GM12878 (cell line): ENCODE results near the gene PRKN.

Source experiments
- BACH1 ChIP-seq: fragments of 450-650 bp; IDR thresholded peaks from 2 replicates; pipeline ENCODE4 v1.6.1; 2017; ENCODE audit warnings: mild to moderate bottlenecking, borderline replicate concordance
- EP300 ChIP-seq, 2 experiments: fragments of 150-350 bp in 1 of 2; IDR thresholded peaks; 2 replicates each; pipeline ENCODE4 v1.6.1; 2011 to 2012; ENCODE audit warnings: low read depth in 2 of 2, low read length in 2 of 2, borderline replicate concordance in 1 of 2, improper control_type of control experiment in 1 of 2, inconsistent platforms in 1 of 2; ENCODE audit not compliant: control insufficient read depth in 1 of 2
- MYC ChIP-seq: IDR thresholded peaks from 2 replicates; pipeline ENCODE4 v1.6.1; 2011; ENCODE audit warnings: mild to moderate bottlenecking, low read length, moderate library complexity, inconsistent platforms; ENCODE audit not compliant: insufficient read depth, insufficient replicate concordance, insufficient read length, severe bottlenecking
- NR2C2 ChIP-seq: IDR thresholded peaks from 2 replicates; pipeline ENCODE4 v1.6.1; 2011; ENCODE audit warnings: borderline replicate concordance, low read depth; ENCODE audit not compliant: control insufficient read depth, insufficient read length
- YY1 ChIP-seq: IDR thresholded peaks from 2 replicates; pipeline ENCODE4 v1.6.1; 2011; ENCODE audit warnings: low read depth, mild to moderate bottlenecking, low read length
- TF ChIP-seq, protein P1 (sequence below), 3 experiments: IDR thresholded peaks in 2 of 3; conservative IDR thresholded peaks in 1 of 3; 2 replicates each; pipeline ENCODE4 v1.5.1; 2011; ENCODE audit warnings: low read depth in 3 of 3, low read length in 3 of 3, mild to moderate bottlenecking in 3 of 3, control low read depth in 2 of 3, moderate library complexity in 2 of 3, inconsistent platforms in 1 of 3, mixed read lengths in 1 of 3; ENCODE audit not compliant: control insufficient read depth in 2 of 3, insufficient read depth in 1 of 3; ENCODE audit errors: extremely low read depth in 1 of 3
- TF ChIP-seq, protein P2 (sequence below): fragments of 450-650 bp; formaldehyde crosslinking; IDR thresholded peaks from 2 replicates; pipeline ENCODE4 v1.5.0; 2022; ENCODE audit warnings: mild to moderate bottlenecking, missing genetic modification characterization
- TF ChIP-seq, protein P3 (sequence below): IDR thresholded peaks from 2 replicates; pipeline ENCODE4 v1.6.1; 2011; ENCODE audit warnings: low read depth, mild to moderate bottlenecking, low read length, moderate library complexity, borderline replicate concordance; ENCODE audit errors: extremely low read depth

DNA sequence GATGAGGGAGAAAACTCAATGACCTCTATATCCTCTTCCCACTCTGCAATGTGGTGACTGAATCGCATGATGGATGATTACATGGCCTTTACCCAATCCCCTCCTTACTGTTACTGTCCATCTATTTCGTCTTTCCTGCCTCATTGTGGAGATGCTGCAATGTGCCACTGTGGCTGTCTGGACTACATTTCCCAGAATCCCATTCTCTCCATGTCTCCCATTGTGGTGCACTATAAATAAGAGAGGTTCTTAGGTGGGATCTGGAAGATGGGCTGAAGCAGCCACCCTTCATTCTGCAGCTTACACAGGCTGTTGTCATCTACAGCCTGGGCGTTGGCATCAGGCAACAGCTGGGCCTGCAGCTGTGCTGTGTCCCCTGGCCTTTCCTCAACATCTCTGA is 233.6 kb downstream of the PRKN start:
- TF ChIP-seq MYC (no peak), EP300 (IDR thresholded peaks at IDR 0.05; ENCODE audit: borderline replicate concordance in 1 of 2, control insufficient read depth in 1 of 2, low read depth in 2 of 2, low read length in 2 of 2) (no peak), BACH1 (no peak), YY1 (no peak), NR2C2 (no peak)
- TF ChIP-seq, protein P1, sequence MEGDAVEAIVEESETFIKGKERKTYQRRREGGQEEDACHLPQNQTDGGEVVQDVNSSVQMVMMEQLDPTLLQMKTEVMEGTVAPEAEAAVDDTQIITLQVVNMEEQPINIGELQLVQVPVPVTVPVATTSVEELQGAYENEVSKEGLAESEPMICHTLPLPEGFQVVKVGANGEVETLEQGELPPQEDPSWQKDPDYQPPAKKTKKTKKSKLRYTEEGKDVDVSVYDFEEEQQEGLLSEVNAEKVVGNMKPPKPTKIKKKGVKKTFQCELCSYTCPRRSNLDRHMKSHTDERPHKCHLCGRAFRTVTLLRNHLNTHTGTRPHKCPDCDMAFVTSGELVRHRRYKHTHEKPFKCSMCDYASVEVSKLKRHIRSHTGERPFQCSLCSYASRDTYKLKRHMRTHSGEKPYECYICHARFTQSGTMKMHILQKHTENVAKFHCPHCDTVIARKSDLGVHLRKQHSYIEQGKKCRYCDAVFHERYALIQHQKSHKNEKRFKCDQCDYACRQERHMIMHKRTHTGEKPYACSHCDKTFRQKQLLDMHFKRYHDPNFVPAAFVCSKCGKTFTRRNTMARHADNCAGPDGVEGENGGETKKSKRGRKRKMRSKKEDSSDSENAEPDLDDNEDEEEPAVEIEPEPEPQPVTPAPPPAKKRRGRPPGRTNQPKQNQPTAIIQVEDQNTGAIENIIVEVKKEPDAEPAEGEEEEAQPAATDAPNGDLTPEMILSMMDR (IDR thresholded peaks at IDR 0.05 in 2 of 3, conservative IDR thresholded peaks at IDR 0.05 in 1 of 3; ENCODE audit: control insufficient read depth in 2 of 3, extremely low read depth in 1 of 3, insufficient read depth in 1 of 3, low read depth in 3 of 3, low read length in 3 of 3): no peak
- TF ChIP-seq, protein P2, sequence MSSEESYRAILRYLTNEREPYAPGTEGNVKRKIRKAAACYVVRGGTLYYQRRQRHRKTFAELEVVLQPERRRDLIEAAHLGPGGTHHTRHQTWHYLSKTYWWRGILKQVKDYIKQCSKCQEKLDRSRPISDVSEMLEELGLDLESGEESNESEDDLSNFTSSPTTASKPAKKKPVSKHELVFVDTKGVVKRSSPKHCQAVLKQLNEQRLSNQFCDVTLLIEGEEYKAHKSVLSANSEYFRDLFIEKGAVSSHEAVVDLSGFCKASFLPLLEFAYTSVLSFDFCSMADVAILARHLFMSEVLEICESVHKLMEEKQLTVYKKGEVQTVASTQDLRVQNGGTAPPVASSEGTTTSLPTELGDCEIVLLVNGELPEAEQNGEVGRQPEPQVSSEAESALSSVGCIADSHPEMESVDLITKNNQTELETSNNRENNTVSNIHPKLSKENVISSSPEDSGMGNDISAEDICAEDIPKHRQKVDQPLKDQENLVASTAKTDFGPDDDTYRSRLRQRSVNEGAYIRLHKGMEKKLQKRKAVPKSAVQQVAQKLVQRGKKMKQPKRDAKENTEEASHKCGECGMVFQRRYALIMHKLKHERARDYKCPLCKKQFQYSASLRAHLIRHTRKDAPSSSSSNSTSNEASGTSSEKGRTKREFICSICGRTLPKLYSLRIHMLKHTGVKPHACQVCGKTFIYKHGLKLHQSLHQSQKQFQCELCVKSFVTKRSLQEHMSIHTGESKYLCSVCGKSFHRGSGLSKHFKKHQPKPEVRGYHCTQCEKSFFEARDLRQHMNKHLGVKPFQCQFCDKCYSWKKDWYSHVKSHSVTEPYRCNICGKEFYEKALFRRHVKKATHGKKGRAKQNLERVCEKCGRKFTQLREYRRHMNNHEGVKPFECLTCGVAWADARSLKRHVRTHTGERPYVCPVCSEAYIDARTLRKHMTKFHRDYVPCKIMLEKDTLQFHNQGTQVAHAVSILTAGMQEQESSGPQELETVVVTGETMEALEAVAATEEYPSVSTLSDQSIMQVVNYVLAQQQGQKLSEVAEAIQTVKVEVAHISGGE (CRISPR knock-in tag): no peak
- TF ChIP-seq, protein P3, sequence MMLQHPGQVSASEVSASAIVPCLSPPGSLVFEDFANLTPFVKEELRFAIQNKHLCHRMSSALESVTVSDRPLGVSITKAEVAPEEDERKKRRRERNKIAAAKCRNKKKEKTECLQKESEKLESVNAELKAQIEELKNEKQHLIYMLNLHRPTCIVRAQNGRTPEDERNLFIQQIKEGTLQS: no peak
